Measurements from ENCODE around the gene NCKAP5. TPM values are rescaled to one million over a fixed set of nuclear protein-coding genes. Genes with fewer than 3 reads are reported as not detected.

The NCKAP5 gene
- total RNA-seq, 1 donor = not detected

- no peak for DNase-seq (ENCODE audit: low read depth in 2 of 3, low spot score in 2 of 3)
Measured at GRCh38 chr2:133177196-133177595, 391.1 kb downstream of the NCKAP5 start.

DNA sequence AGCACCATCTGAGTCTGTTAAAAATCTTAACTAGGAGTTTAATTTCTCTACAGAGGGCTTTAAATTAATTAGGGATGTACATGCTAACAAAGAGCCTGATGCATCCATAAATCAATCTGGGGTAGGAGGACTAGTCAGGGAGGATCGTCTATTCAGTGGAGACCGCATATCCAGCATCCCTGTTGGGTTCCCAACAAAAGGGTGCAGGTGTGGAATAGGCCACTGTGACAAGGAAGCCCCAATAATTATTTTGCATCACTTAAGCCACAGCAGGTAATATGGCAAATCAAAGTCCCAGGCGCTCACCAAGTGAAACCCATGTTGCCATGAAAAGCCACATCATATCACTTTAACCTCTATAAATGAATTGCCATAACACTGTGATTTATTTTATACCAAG is 392.3 kb downstream of the NCKAP5 start:
- no peak for DNase-seq (ENCODE audit: low read depth in 2 of 3, low spot score in 2 of 3)

DNA sequence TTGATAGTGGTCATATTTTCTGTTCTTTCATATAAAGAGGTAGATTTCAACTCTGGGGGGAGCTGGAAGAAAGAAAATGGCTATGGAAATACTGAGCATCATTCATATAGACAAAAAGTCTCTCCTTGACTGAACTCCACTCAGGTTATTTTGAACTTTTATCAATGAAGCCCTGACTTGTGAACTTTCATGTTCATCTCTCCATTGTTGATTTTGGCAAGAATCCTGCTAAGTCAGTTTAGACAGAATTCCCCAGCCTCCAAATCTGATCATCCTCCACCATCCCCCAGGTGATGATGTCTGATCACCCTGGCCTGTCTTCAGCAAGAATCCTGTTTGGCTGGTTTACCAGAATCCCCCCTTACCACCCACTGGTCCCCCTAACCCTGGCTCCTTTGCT is 395.0 kb downstream of the NCKAP5 start:
- DNase-seq (ENCODE audit: low read depth in 2 of 3, low spot score in 2 of 3) = no peak

DNA sequence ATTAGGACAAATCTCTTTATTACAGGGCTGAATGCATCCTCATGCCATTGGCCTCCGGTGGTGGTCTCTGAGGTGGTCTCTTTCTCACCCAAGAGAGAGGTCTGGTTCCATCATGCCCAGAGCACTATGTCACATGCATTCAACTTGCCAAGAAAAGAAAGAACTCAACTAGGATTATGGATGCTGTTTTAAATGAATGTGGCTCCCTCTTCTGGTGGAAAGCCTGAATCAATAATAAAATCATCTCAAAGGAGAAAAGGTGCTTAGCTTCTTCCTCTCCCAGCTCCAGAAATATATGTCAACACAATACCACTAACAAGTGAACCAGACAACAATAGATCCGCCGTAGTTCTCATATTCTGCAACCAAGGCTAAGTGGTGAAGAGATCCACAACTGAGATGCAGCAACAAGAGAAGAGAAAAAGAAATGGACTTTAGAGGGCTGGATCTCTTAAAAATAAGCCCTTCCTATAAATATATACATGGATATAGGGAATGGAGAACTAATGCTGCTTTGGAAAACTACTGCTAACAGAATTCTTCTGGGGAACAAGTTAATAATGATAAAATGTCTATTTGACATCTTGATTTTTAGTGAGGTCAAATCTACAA is 396.8 kb downstream of the NCKAP5 start:
- peak in 2 of 3 donors; percentile 22 to 65 for DNase-seq (ENCODE audit: low read depth in 2 of 3, low spot score in 2 of 3)

- no peak for DNase-seq (ENCODE audit: low read depth in 2 of 3, low spot score in 2 of 3)
Measured at GRCh38 chr2:133169274-133169912, 398.9 kb downstream of the NCKAP5 start.

DNA sequence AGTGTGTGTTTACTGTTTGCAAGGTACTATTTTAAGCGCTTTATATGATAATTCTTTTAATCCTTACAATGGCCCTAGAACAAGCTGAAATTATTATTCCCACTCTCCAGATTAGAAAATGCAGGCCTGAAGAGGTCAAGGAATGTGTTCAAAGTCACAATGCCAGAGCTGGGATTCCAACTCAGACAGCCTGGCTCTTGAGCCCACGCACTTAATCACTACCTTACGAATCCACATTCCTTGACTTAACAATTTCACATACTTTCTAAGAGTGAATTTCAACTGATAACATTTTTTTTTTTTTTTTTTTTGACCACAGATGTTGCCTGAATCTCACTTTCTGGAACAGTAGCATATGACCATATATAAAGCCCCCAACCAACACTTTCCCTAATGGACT is 400.3 kb downstream of the NCKAP5 start:
- DNase-seq (ENCODE audit: low read depth in 2 of 3, low spot score in 2 of 3) = no peak

- DNase-seq (ENCODE audit: low read depth in 2 of 3, low spot score in 2 of 3) = no peak
Measured at GRCh38 chr2:133167223-133167622, 401.0 kb downstream of the NCKAP5 start.

GRCh38 chr2:133166031-133166430 is 402.2 kb downstream of the NCKAP5 start:
- no peak for DNase-seq (ENCODE audit: low read depth in 2 of 3, low spot score in 2 of 3)

DNA sequence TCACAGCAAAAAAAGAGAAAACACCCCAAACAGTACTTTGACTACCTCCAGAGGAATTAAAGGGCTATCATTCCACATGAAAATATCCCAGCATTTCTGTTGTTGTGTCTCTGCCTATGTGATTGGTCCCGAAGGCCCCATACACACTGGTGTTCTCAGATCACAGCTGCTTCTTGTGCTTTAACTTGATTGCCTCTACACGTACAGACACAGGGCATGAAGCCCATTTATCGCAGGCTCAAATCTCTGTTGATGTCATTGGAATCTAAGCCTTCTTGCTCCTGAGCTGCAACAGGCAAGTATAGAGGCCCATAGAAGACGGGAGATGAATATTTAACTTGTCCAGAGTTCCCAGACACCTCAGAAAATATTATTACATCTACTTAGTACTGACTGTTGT is 405.2 kb downstream of the NCKAP5 start:
- no peak for DNase-seq (ENCODE audit: low read depth in 2 of 3, low spot score in 2 of 3)

DNA sequence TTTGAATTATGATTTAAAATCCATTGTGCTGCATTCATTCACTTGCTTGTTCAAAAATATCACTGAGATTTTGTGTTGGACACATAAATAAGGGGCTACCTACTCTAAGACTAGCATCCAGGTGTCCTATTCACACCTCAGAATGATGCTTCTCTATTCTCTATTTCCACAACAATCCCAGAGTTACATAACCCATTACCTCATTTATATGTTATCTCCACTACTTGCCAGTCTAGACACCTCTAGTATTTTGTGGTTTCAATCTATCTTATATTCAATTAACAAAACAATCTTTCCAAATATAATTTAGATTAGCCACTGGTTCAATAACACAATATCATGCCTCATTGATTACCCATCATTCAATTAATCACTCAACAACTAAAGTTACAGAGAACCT is 409.8 kb downstream of the NCKAP5 start:
- DNase-seq (ENCODE audit: low read depth in 2 of 3, low spot score in 2 of 3) = no peak

GRCh38 chr2:133158024-133158423 is 410.2 kb downstream of the NCKAP5 start:
- DNase-seq (ENCODE audit: low read depth in 2 of 3, low spot score in 2 of 3) = no peak

DNA sequence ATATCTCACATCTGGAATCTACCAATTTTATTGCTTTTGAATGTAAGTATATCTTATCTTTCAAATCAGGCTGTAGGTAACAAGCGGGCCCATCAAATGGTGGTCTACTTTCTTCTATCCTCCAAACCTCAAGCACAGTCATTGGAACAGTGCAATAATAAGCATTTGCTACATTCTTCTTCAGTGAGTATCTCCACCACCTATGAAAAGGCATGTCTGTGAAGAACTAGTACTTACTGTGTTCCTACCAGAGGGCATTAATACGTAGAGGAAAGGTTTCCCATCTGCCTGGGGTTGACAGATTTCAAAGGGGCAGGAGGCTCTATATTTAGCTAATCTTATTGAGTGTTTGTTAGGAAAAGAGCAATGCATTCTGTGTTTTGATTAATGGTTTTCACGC is 411.1 kb downstream of the NCKAP5 start:
- no peak for DNase-seq (ENCODE audit: low read depth in 2 of 3, low spot score in 2 of 3)

GRCh38 chr2:133152801-133153200 is 415.5 kb downstream of the NCKAP5 start:
- DNase-seq (ENCODE audit: low read depth in 2 of 3, low spot score in 2 of 3) = no peak

DNA sequence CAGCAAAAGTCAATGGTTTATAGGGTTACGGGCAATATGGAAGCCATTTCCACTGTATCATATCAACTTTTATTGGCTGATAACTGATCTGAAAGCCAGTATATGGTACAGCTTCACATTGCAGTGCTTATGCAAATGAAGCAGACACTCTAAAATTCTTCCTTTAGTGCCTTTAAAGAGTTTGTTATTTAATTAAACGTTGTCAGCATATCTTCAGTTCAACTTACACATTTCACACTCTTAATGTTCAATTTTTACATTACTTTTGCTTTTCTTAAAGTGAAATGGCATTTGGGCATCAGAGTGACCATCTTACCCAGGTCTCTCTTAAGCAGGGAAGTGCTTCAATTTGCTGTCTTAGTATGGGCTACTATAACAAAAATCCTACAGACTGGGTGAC is 420.1 kb downstream of the NCKAP5 start:
- DNase-seq (ENCODE audit: low read depth in 2 of 3, low spot score in 2 of 3) = no peak

GRCh38 chr2:133146893-133147292 is 421.4 kb downstream of the NCKAP5 start:
- DNase-seq (ENCODE audit: low read depth in 2 of 3, low spot score in 2 of 3) = no peak

GRCh38 chr2:133143645-133144044 is 424.6 kb downstream of the NCKAP5 start:
- DNase-seq (ENCODE audit: low read depth in 2 of 3, low spot score in 2 of 3) = no peak

DNA sequence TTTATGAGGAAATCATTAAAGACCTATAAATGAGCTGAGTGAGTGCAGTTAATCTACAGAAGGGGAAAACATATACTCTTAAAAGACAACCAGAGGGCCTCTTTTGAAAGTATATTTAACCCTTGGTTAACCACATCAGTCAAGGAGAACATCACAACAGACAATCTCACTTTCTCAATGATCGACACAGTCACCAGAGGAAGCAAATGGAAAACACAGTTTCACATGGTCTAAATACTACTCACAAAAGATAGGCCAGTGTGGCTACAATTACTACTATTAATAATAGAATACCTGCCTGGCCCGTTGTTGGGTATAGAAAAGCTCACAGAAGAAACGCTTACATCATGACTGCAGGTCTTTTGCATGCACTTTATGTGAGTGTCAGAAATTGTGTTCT is 426.2 kb downstream of the NCKAP5 start:
- no peak for DNase-seq (ENCODE audit: low read depth in 2 of 3, low spot score in 2 of 3)

DNA sequence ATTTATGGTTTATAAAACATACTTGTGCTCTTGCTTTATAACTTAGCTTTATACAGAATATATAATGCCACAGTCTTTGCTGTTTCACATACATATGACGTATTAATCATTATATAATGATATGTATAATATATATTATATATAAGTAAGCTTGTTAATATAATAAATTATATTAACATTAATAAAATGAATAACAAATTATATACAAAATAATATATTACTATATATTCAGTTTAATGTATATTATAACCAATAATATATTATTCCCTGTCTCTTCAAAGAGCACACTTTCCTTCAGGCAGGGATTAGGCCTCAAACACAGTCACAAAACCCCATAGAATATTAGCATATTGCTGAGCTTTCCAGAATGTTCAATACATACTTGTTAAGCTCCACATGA is 427.6 kb downstream of the NCKAP5 start:
- DNase-seq (ENCODE audit: low read depth in 2 of 3, low spot score in 2 of 3) = no peak

- DNase-seq (ENCODE audit: low read depth in 2 of 3, low spot score in 2 of 3) = no peak
Measured at GRCh38 chr2:133139847-133140533, 428.3 kb downstream of the NCKAP5 start.

DNA sequence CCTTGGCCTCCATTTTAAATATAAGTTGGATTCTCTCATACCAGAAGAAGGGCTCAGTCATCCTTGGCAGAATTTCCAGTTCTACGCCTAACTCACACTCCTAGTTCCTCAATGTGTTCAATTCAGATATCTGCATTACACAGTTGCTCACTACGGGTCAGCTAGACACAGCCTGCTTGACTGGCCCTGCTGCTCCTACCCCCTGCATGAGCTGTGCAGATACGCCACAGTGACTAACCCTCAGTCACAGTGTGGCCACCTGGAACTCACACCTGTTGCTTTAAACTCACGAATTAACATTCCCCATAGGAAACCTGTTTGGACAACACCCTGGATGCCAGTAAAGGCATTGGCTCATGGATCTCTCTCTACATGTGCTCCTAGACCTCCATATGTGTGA is 429.6 kb downstream of the NCKAP5 start:
- DNase-seq (ENCODE audit: low read depth in 2 of 3, low spot score in 2 of 3) = no peak

DNA sequence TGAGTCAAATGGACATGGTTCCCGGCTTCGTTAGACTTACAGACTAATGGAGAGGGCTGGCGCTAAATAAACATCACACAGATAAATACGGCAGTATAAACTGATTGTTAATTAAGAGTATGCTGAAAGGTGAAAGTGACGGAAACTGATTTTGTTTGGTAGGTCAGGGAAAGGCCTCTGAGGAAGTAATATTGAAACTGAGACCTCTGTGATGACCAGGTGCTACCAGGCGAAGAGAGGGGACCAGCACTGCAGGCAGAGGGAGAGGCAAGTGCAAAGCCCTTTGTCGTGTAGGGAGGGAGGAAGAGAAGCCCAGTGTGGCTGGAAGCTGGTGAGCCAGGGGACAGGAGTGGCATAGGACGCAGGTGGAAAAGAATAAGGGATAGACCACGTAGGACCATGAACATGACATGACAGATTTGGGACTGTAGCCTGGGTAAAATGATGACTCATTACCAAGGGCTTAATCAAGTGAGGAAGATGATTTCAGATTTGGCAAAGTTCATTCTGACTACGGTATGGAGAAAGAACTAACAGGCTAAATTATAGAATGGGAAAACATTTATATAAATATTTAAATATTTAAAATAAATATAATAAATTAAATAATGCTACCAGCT is 433.1 kb downstream of the NCKAP5 start:
- DNase-seq (ENCODE audit: low read depth in 2 of 3, low spot score in 2 of 3) = no peak
